GM12878 (cell line): Measurements from ENCODE around the gene MMADHC. TPM values are rescaled to one million over a fixed set of nuclear protein-coding genes. Genes with fewer than 3 reads are reported as not detected.

Source experiments
- ATAC-seq: fragments of 200-7000 bp; cut with Tn5 transposase; 3 replicates; pipeline ENCODE4 v1.9.1; 2020; ENCODE audit warnings: mild to moderate bottlenecking, moderate library complexity
- BruUV-seq: library from RNA; stranded (reverse); fragments of 400-500 nt; replicated peaks from 2 replicates; lab custom pipeline; 2021; lab: Mats Ljungman, UMichigan
- CTCF ChIA-PET: fragments of 300-600 bp; sonication (Branson Sonifier 250); formaldehyde crosslinking; extraction: SDS; loops from one replicate; lab custom pipeline; 2021; ENCODE audit warnings: inconsistent platforms; lab: Yijun Ruan, JAX
- POLR2A ChIA-PET: fragments of 350-600 bp; formaldehyde crosslinking; extraction: SDS; loops from one replicate; lab custom pipeline; 2021; ENCODE audit warnings: inconsistent platforms; lab: Charles Lee
- RAD21 ChIA-PET: fragments of 300-600 bp; sonication (Branson Sonifier 250); formaldehyde crosslinking; loops from one replicate; lab custom pipeline; 2023; ENCODE audit warnings: antibody characterized with exemption; ENCODE audit not compliant: unreplicated experiment; lab: Charles Lee
- SMC1A ChIA-PET: fragments of 300-600 bp; sonication (Branson Sonifier 250); formaldehyde crosslinking; loops from one replicate; lab custom pipeline; 2023; ENCODE audit not compliant: unreplicated experiment, uncharacterized antibody; lab: Charles Lee
- DNase-seq: peaks from one replicate; pipeline ENCODE4 v3.0.0-alpha.2; 2011; ENCODE audit warnings: low read depth, low spot score
- FAIRE-seq: peaks from 3 replicates; lab custom pipeline; 2011; peaks lifted over from hg19 to GRCh38; lab: Jason Lieb, UNC
- H2AFZ ChIP-seq: 2 replicates; pipeline ENCODE4 v1.6.0; 2011; ENCODE audit warnings: low read depth, low read length, control low read depth; ENCODE audit not compliant: control insufficient read depth
- H3K27ac ChIP-seq: 2 replicates; pipeline ENCODE4 v1.5.1; 2011; ENCODE audit warnings: control low read depth; ENCODE audit not compliant: control insufficient read depth, insufficient read depth
- H3K27me3 ChIP-seq, 2 experiments: replicated peaks in 1 of 2; 2 replicates each; pipeline versions ENCODE4 v1.6.0 to v1.6.1; 2011; ENCODE audit warnings: low read length in 1 of 2; ENCODE audit not compliant: control insufficient read depth in 2 of 2, insufficient read depth in 2 of 2
- H3K36me3 ChIP-seq, 2 experiments: 2 replicates each; pipeline ENCODE4 v1.5.1; 2011; ENCODE audit warnings: low read length in 1 of 2; ENCODE audit not compliant: control insufficient read depth in 2 of 2, insufficient read depth in 2 of 2
- H3K4me1 ChIP-seq: 2 replicates; pipeline ENCODE4 v1.6.1; 2011; ENCODE audit warnings: mild to moderate bottlenecking, low read length, moderate library complexity, mixed read lengths; ENCODE audit not compliant: control insufficient read depth, insufficient read depth
- H3K4me2 ChIP-seq: 2 replicates; pipeline ENCODE4 v1.6.0; 2011; ENCODE audit warnings: control low read depth; ENCODE audit not compliant: control insufficient read depth, insufficient read depth
- H3K4me3 ChIP-seq: fragments of 200-600 bp; sonication (generic); 2 replicates; pipeline ENCODE4 v1.5.1; 2016
- H3K79me2 ChIP-seq: 2 replicates; pipeline ENCODE4 v1.6.0; 2011; ENCODE audit warnings: low read length; ENCODE audit not compliant: control insufficient read depth, insufficient read depth
- H3K9ac ChIP-seq: 2 replicates; pipeline ENCODE4 v1.8.0; 2011; ENCODE audit warnings: low read length, control low read depth, mixed read lengths; ENCODE audit not compliant: control insufficient read depth, insufficient read depth
- H3K9me3 ChIP-seq: replicated peaks from 3 replicates; pipeline ENCODE4 v1.5.1; 2011; ENCODE audit warnings: mild to moderate bottlenecking, low read length; ENCODE audit not compliant: control insufficient read depth, insufficient read depth
- H4K20me1 ChIP-seq: 2 replicates; pipeline ENCODE4 v1.6.0; 2011; ENCODE audit not compliant: control insufficient read depth, insufficient read depth
- POLR2AphosphoS5 ChIP-seq: IDR thresholded peaks from 2 replicates; pipeline ENCODE4 v1.6.1; 2011; ENCODE audit warnings: mild to moderate bottlenecking, low read length, inconsistent platforms
- ZBTB11 ChIP-seq: fragments of 450-650 bp; formaldehyde crosslinking; IDR thresholded peaks from 2 replicates; pipeline ENCODE4 v1.5.0; 2022; ENCODE audit warnings: mild to moderate bottlenecking, missing genetic modification characterization
- WGBS: methylation state at CpG from one replicate; pipeline ENCODE4 v1.1.6; 2016; ENCODE audit warnings: low lambda C conversion rate; ENCODE audit not compliant: insufficient replicate concordance, insufficient coverage; ENCODE audit errors: missing lambda C conversion rate; 5-methylcytosine and 5-hydroxymethylcytosine counted together
- in situ Hi-C: fragments of 300-500 bp; cut with MboI; formaldehyde crosslinking; loops from 9 replicates; pipeline ENCODE4 v1.14.3; 2018; ENCODE audit warnings: mixed read lengths
- intact Hi-C: fragments of 100-400 bp; cut with micrococcal nuclease; formaldehyde crosslinking; loops from one replicate; pipeline ENCODE4 v1.14.2; 2022; ENCODE audit not compliant: unreplicated experiment
- polyA plus RNA-seq, 11 experiments: library from polyadenylated mRNA; depleted of rRNA in 4 of 11; unstranded in 6 of 11; stranded (reverse) in 5 of 11; fragments of >200 nt; fragmentation: Nextera tagmentation in 4 of 11; fragmentation: Illumina TruSeq in 1 of 11; extraction: Ambion mirVana in 4 of 11; extraction: Trizol in 1 of 11; gene quantifications; 1 replicate in 1 of 11; 2 replicates in 10 of 11; pipeline versions ENCODE4 v1.2.1 to v1.2.3, GENCODE V29; 2011 to 2016; ENCODE audit warnings: inconsistent platforms in 2 of 11, missing spikeins in 2 of 11, low read depth in 1 of 11
- total RNA-seq, 4 experiments: library from RNA; depleted of rRNA in 3 of 4; stranded (reverse); fragments of >200 nt in 3 of 4; fragmentation: Illumina TruSeq in 1 of 4; extraction: Trizol in 1 of 4; gene quantifications; 2 replicates each; pipeline versions ENCODE4 v1.2.1 to v1.2.3, GENCODE V29; 2013 to 2021
- TF ChIP-seq, protein P1 (sequence below): fragments of 450-650 bp; IDR thresholded peaks from 2 replicates; pipeline ENCODE4 v1.6.1; 2017; ENCODE audit warnings: mild to moderate bottlenecking, moderate library complexity

The MMADHC gene
- total and polyA plus RNA-seq, 10 of the 15 experiments (the other 5 are each of a cell fraction or from before 2014, with no cell fraction given) = 93.6 to 415 (median 147) TPM

- no peak for TF ChIP-seq ZBTB11 (CRISPR knock-in tag)
- TF ChIP-seq, all 136 proteins: peak for 1
These were observed 13.8 kb downstream of the MMADHC start (continued) for GRCh38 chr2:149573760-149574159.

- DNase-seq = no peak
- H3K4me2 ChIP-seq = no peak overlapping the region
- RAD21 ChIA-PET = interaction anchor here (2.6 to 2.7 kb wide), 2 partner anchors 14 to 555 kb away, joined by 8 to 11 read pairs; partner anchors contain the start of gene MMADHC
- 0 out of 2 replicates have a peak, but pooled peaks have one; percentile 31 for TF ChIP-seq POLR2AphosphoS5
- TF ChIP-seq, protein P1, sequence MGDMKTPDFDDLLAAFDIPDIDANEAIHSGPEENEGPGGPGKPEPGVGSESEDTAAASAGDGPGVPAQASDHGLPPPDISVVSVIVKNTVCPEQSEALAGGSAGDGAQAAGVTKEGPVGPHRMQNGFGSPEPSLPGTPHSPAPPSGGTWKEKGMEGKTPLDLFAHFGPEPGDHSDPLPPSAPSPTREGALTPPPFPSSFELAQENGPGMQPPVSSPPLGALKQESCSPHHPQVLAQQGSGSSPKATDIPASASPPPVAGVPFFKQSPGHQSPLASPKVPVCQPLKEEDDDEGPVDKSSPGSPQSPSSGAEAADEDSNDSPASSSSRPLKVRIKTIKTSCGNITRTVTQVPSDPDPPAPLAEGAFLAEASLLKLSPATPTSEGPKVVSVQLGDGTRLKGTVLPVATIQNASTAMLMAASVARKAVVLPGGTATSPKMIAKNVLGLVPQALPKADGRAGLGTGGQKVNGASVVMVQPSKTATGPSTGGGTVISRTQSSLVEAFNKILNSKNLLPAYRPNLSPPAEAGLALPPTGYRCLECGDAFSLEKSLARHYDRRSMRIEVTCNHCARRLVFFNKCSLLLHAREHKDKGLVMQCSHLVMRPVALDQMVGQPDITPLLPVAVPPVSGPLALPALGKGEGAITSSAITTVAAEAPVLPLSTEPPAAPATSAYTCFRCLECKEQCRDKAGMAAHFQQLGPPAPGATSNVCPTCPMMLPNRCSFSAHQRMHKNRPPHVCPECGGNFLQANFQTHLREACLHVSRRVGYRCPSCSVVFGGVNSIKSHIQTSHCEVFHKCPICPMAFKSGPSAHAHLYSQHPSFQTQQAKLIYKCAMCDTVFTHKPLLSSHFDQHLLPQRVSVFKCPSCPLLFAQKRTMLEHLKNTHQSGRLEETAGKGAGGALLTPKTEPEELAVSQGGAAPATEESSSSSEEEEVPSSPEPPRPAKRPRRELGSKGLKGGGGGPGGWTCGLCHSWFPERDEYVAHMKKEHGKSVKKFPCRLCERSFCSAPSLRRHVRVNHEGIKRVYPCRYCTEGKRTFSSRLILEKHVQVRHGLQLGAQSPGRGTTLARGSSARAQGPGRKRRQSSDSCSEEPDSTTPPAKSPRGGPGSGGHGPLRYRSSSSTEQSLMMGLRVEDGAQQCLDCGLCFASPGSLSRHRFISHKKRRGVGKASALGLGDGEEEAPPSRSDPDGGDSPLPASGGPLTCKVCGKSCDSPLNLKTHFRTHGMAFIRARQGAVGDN = no peak
- TF ChIP-seq, all 136 proteins: peak for 1
- Histone ChIP-seq H3K36me3 (peaks cover 0 to 23% of the 10 kb centered on the region in 2 experiments; a peak in 3 of 4 replicates), H3K4me1 (no peaks in the 10 kb centered on the region), H3K4me3 (no peak overlapping the region), H3K79me2 (no peaks in the 10 kb centered on the region), H3K27ac (no peak overlapping the region), H3K9ac (no peak overlapping the region), H3K9me3 (no peaks in the 10 kb centered on the region), H4K20me1 (no peaks in the 10 kb centered on the region), H2AFZ (no peak overlapping the region), H3K27me3 (no peaks in the 10 kb centered on the region)
- ATAC-seq = no peak; the same call in 2 of the 3 replicates
- no peak for FAIRE-seq
- 91% methylated on average over 5 of the region's 6 CpGs for WGBS
- ChIA-PET POLR2A (interaction anchor here (0.6 to 1.0 kb wide), 2 partner anchors 820 to 961 kb away, joined by 3 to 4 read pairs; no protein-coding TSS in a partner anchor), SMC1A (interaction anchor here (1.0 to 2.3 kb wide), 3 partner anchors 10 to 1667 kb away, joined by 3 to 11 read pairs (median 8); partner anchors contain the start of gene MMADHC), CTCF (interaction anchor here (0.8 to 3.3 kb wide), 7 partner anchors 8 to 565 kb away, joined by 3 to 15 read pairs (median 6); no protein-coding TSS in a partner anchor)
- in situ Hi-C loops = loop anchor here (25.0 kb wide), 1 partner anchor 1610 kb away; no protein-coding TSS in a partner anchor
- intact Hi-C loops = no loop called here
- no TSS peak for BruUV-seq
These were observed 15.2 kb downstream of the MMADHC start for GRCh38 chr2:149572102-149572953.
